B cell (primary cell): Measurements from ENCODE around the gene MED8. TPM values are rescaled to one million over a fixed set of nuclear protein-coding genes. Genes with fewer than 3 reads are reported as not detected.

ENCODE experiments used
- ATAC-seq: fragments of 200-7000 bp; cut with Tn5 transposase; one replicate; pipeline ENCODE4 v1.10.0; 2021; ENCODE audit warnings: low read depth, mild to moderate bottlenecking, moderate number of reproducible peaks, moderate library complexity
- CTCF ChIA-PET: fragments of 350-600 bp; sonication (Branson Sonifier 250); formaldehyde crosslinking; loops from one replicate; lab custom pipeline; 2021; ENCODE audit warnings: antibody characterized with exemption, inconsistent platforms; lab: Charles Lee
- POLR2A ChIA-PET: fragments of 350-600 bp; sonication (Branson Sonifier 250); formaldehyde crosslinking; loops from one replicate; lab custom pipeline; 2021; ENCODE audit warnings: antibody characterized with exemption; lab: Charles Lee
- DNase-seq: peaks from one replicate; pipeline ENCODE4 v3.0.0; 2013
- H2AFZ ChIP-seq: 2 replicates; pipeline ENCODE4 v1.6.1; 2012; ENCODE audit warnings: mild to moderate bottlenecking, low read depth, low read length; ENCODE audit not compliant: insufficient read depth, poor library complexity, severe bottlenecking
- H3K27ac ChIP-seq, 2 donors: 1 replicate in 1 of 2; 2 replicates in 1 of 2; pipeline ENCODE4 v1.5.1; 2012 to 2013; ENCODE audit warnings: low read length in 2 of 2, mild to moderate bottlenecking in 2 of 2, moderate library complexity in 1 of 2
- H3K27me3 ChIP-seq, 4 experiments: fragments of 200-600 bp in 1 of 4; sonication (generic) in 1 of 4; replicated peaks in 1 of 4; 1 replicate in 2 of 4; 2 replicates in 2 of 4; pipeline versions ENCODE4 v1.6.1 to v1.7.0; 2013 to 2016; ENCODE audit warnings: low read length in 3 of 4, mild to moderate bottlenecking in 2 of 4, mixed read lengths in 1 of 4, moderate library complexity in 1 of 4; ENCODE audit not compliant: insufficient read depth in 4 of 4, control insufficient read depth in 3 of 4; ENCODE audit errors: control extremely low read depth in 1 of 4
- H3K36me3 ChIP-seq, 2 experiments: replicated peaks in 1 of 2; 1 replicate in 1 of 2; 2 replicates in 1 of 2; pipeline versions ENCODE4 v1.6.1 to v1.7.1; 2013; ENCODE audit warnings: low read length in 1 of 2; ENCODE audit not compliant: insufficient read depth in 2 of 2, control insufficient read depth in 1 of 2; ENCODE audit errors: control extremely low read depth in 1 of 2, extremely low read depth in 1 of 2
- H3K4me1 ChIP-seq, 2 donors: fragments of 200-600 bp in 1 of 2; sonication (generic) in 1 of 2; 1 replicate in 1 of 2; 2 replicates in 1 of 2; pipeline versions ENCODE4 v1.5.1 to v1.6.1; 2013 to 2017; ENCODE audit warnings: low read length in 2 of 2; ENCODE audit not compliant: control insufficient read depth in 2 of 2, insufficient read depth in 2 of 2
- H3K4me2 ChIP-seq: replicated peaks from 2 replicates; pipeline ENCODE3; 2012; ENCODE audit warnings: mild to moderate bottlenecking, low read depth, low read length; ENCODE audit not compliant: poor library complexity, severe bottlenecking
- H3K4me3 ChIP-seq, 5 experiments: fragments of 200-600 bp in 1 of 5; sonication (generic) in 1 of 5; 1 replicate in 3 of 5; 2 replicates in 2 of 5; pipeline versions ENCODE4 v1.5.1 to v1.7.0; 2011 to 2016; ENCODE audit warnings: low read length in 4 of 5, mild to moderate bottlenecking in 4 of 5, low read depth in 2 of 5, control low read depth in 1 of 5, moderate library complexity in 1 of 5; ENCODE audit not compliant: insufficient read depth in 1 of 5; ENCODE audit errors: control extremely low read depth in 1 of 5, extremely low read depth in 1 of 5
- H3K79me2 ChIP-seq: fragments of 200-600 bp; sonication (generic); one replicate; pipeline ENCODE4 v1.6.0; 2016; ENCODE audit warnings: low read length; ENCODE audit not compliant: control insufficient read depth, insufficient read depth
- H3K9ac ChIP-seq: fragments of 200-600 bp; sonication (generic); 2 replicates; pipeline ENCODE4 v1.6.1; 2017; ENCODE audit warnings: mild to moderate bottlenecking, low read length, moderate library complexity
- H3K9me3 ChIP-seq, 3 donors: one replicate each; pipeline versions ENCODE4 v1.6.1 to v1.7.1; 2013; ENCODE audit warnings: low read length in 2 of 3; ENCODE audit not compliant: control insufficient read depth in 2 of 3, insufficient read depth in 1 of 3; ENCODE audit errors: control extremely low read depth in 1 of 3
- H4K20me1 ChIP-seq: 2 replicates; pipeline ENCODE4 v1.6.0; 2012; ENCODE audit warnings: mild to moderate bottlenecking, low read length; ENCODE audit not compliant: insufficient read depth, control insufficient read depth, poor library complexity, severe bottlenecking
- H3K27ac Mint-ChIP-seq: one replicate; pipeline ENCODE4 v1.8.0; 2021; ENCODE audit warnings: mixed read lengths
- H3K27me3 Mint-ChIP-seq: one replicate; pipeline ENCODE4 v1.8.0; 2021; ENCODE audit warnings: mixed read lengths
- H3K4me1 Mint-ChIP-seq: one replicate; pipeline ENCODE4 v1.8.0; 2021; ENCODE audit warnings: mixed read lengths
- H3K4me3 Mint-ChIP-seq: one replicate; pipeline ENCODE4 v1.8.0; 2021; ENCODE audit warnings: mixed read lengths
- H3K9me3 Mint-ChIP-seq: one replicate; pipeline ENCODE4 v1.8.0; 2022; ENCODE audit warnings: mixed read lengths; ENCODE audit not compliant: insufficient read depth
- CTCF ChIP-seq: fragments of 200-600 bp; IDR thresholded peaks from one replicate; pipeline ENCODE4 v1.8.0; 2022; ENCODE audit warnings: antibody characterized with exemption, mild to moderate bottlenecking
- EZH2 ChIP-seq: IDR thresholded peaks from 2 replicates; pipeline ENCODE4 v1.6.1; 2012; ENCODE audit warnings: borderline replicate concordance, low read depth, mild to moderate bottlenecking, moderate library complexity, low read length; ENCODE audit not compliant: insufficient read depth, poor library complexity, severe bottlenecking
- WGBS: methylation state at CpG from one replicate; pipeline ENCODE4 v1.1.5; 2013; ENCODE audit warnings: missing lambda C conversion rate; ENCODE audit not compliant: insufficient coverage; 5-methylcytosine and 5-hydroxymethylcytosine counted together
- intact Hi-C: fragments of 100-400 bp; cut with micrococcal nuclease; formaldehyde crosslinking; loops from one replicate; pipeline ENCODE4 v1.10.0; 2022
- polyA plus RNA-seq: library from polyadenylated mRNA; depleted of rRNA; stranded (reverse); fragments of >200 nt; gene quantifications from 2 replicates; pipeline ENCODE4 v1.2.3, GENCODE V29; 2012
- total RNA-seq, 2 donors: library from RNA; stranded (reverse); fragments of 120-200 nt in 1 of 2; gene quantifications; 1 replicate in 1 of 2; 2 replicates in 1 of 2; pipeline versions ENCODE4 v1.2.3 to v1.2.4, GENCODE V29; 2013 to 2022

MED8 gene
- total and polyA plus RNA-seq, 2 donors (not counting 1 experiment from before 2014, with no cell fraction given), result 12.0 to 30.0 TPM

GRCh38 chr1:43379476-43379875, 10.1 kb downstream of the MED8 start:
- Histone ChIP-seq H3K4me1 (no peaks in the 10 kb centered on the region), H3K27me3 (no peaks in the 10 kb centered on the region), H3K36me3 (peaks cover 2 to 31% of the 10 kb centered on the region in 2 experiments), H2AFZ (no peak overlapping the region), H3K9me3 (no peaks in the 10 kb centered on the region), H3K9ac (no peak overlapping the region), H3K79me2 (peaks cover 3% of the 10 kb centered on the region), H3K27ac (no peak overlapping the region), H3K4me3 (no peak overlapping the region), H3K4me2 (no peak overlapping the region), H4K20me1 (peaks cover 5% of the 10 kb centered on the region)
- Mint-ChIP-seq H3K9me3 (no peaks in the 10 kb centered on the region), H3K4me1 (no peaks in the 10 kb centered on the region), H3K27ac (no peak overlapping the region), H3K27me3 (no peaks in the 10 kb centered on the region), H3K4me3 (no peak overlapping the region)
- ChIA-PET CTCF (no interaction called here), POLR2A (no interaction called here)
- WGBS, result 100% methylated on average over 1 of the region's 1 CpG
- ATAC-seq (no peak), DNase-seq (no peak)
- intact Hi-C loops, result no loop called here
- no peak for TF ChIP-seq CTCF
- TF ChIP-seq EZH2, result no peak

- intact Hi-C loops, result no loop called here
- POLR2A ChIA-PET, result no interaction called here
Measured at GRCh38 chr1:43377831-43378230, 11.8 kb downstream of the MED8 start.

More at GRCh38 chr1:43377831-43378230, 11.8 kb downstream of the MED8 start:
- Histone ChIP-seq H2AFZ (no peak overlapping the region), H3K9ac (no peak overlapping the region), H3K4me1 (no peaks in the 10 kb centered on the region), H3K79me2 (peaks cover 3% of the 10 kb centered on the region), H3K27ac (no peak overlapping the region), H4K20me1 (peaks cover 5% of the 10 kb centered on the region), H3K9me3 (no peaks in the 10 kb centered on the region), H3K27me3 (no peaks in the 10 kb centered on the region), H3K36me3 (peaks cover 0 to 16% of the 10 kb centered on the region in 2 experiments), H3K4me3 (no peak overlapping the region), H3K4me2 (no peak overlapping the region)
- DNase-seq (no peak), ATAC-seq (no peak)
- Mint-ChIP-seq H3K4me3 (no peak overlapping the region), H3K4me1 (no peaks in the 10 kb centered on the region), H3K9me3 (no peaks in the 10 kb centered on the region), H3K27ac (no peak overlapping the region), H3K27me3 (no peaks in the 10 kb centered on the region)
- CTCF ChIA-PET, result interaction anchor here (1.5 kb wide), 1 partner anchor 151 kb away, joined by 3 read pairs; no protein-coding TSS in a partner anchor
- WGBS, result no CpG with 5 or more reads among the region's 1 CpG
- TF ChIP-seq CTCF (no peak), EZH2 (no peak)
